ENCODE results near the gene AKIRIN1.
"Not testable (repeated sequence)": the region's sequence is repeated elsewhere in the genome, so short reads cannot be mapped to it uniquely, and the experiment has no call there.

Gene AKIRIN1, protein sequence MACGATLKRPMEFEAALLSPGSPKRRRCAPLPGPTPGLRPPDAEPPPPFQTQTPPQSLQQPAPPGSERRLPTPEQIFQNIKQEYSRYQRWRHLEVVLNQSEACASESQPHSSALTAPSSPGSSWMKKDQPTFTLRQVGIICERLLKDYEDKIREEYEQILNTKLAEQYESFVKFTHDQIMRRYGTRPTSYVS

DNA sequence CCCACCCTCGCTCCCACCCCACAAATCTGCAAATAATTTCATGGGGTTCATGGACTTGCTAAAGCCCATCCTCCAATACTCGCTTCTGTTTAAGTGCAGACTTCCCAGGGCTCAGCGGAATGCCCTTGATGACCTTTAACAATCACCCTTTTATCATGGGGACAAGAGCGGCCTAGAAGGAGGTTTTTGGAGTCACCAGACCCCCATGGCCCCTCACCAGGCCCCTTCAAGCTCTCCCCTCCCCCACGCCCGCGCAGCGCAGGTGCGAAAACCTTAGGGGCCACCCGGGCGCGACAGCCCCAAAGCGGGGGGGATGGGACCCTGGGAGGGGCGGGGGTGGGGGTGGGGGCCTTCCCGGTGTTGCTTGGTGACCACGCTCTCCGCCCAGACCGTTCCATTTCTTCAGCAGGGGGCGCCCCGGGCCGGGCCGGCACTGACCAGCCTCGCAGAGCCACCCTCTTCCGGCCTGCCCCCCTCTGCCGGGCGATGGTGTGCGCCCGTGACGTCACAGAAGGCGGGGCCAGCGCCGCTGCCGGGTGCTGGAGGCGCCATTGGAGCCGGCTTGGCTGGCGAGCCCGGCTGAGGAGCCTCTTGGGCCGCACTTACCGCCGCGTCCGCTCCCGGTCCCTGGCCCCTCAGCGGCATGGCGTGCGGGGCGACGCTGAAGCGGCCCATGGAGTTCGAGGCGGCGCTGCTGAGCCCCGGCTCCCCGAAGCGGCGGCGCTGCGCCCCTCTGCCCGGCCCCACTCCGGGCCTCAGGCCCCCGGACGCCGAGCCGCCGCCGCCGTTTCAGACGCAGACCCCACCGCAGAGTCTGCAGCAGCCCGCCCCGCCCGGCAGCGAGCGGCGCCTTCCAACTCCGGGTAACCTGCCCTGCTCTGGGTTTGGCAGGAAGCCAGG lies at the start of gene AKIRIN1:
Gene AKIRIN1, plus strand, starts transcription at position 539 of the 900 bp plus-strand sequence. Its CDS starts 105 bp downstream, at position 644.
- DNase-seq (ENCODE audit: low spot score), result peak; percentile 95

DNA sequence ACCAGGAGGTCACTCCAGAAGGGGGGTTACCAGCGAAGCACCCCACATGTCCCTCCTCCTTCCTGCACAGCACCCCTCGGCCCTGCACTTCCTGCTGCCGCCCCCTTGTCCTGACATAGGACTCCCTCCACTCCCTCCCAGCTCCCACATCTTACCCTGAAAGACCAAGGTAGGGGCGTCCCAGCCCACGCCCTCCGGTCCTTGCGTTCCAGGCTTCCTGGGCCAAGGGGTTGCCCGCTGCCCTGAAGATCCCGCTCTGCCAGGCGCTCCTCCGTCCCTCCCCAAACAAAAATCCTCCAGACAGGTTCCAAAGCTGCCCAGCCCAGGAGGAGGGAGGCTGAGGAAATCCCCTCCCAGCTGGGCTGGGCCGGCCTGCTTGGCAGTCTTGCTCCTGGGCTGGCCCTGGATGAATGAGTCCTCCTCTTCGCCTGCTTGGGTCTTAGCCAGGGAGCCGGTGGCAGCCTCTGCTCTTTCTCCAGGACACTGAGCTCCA lies 49.5 kb upstream of the AKIRIN1 start, which contains the start of gene RHBDL2:
Gene RHBDL2, minus strand, starts transcription at position 304 of the 493 bp plus-strand sequence. CDS start 22,618 bp downstream, outside the sequence.
- DNase-seq (ENCODE audit: low spot score), result no peak

DNA sequence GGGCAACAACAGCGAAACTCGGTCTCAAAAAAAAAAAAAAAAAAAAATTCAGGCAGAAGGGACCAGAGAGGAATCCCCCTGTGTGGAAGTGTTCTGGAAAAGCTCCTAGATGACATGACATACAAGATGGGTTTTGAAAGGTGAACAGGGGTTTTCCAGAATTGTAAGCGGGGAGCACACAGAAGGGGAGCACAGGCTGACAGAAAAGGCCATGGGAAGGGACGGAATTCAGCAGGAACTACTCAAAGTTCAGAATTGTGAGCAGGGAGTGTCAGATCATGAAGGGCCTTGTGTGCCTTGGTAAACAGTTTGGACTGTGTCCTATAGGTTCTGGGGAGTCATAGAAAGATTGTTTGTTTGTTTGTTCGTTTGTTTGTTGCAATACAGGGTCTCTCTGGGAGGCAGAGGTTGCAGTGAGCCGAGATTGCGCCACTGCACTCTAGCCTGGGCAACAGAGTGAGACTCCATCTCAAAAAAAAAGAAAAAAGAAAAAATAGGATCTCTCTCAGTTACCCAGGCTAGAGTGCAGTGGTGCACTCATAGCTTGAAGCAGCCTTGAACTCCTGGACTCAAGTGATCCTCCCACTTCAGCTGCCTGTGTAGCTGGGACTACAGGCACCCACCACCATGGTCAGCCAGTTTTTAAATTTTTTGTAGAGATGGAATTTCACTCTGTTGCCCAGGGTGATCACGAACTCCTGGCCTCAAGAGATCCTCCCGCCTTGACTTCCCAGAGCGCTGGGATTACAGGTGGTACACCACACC lies 48.2 kb upstream of the AKIRIN1 start:
- no peak for DNase-seq (ENCODE audit: low spot score)

DNA sequence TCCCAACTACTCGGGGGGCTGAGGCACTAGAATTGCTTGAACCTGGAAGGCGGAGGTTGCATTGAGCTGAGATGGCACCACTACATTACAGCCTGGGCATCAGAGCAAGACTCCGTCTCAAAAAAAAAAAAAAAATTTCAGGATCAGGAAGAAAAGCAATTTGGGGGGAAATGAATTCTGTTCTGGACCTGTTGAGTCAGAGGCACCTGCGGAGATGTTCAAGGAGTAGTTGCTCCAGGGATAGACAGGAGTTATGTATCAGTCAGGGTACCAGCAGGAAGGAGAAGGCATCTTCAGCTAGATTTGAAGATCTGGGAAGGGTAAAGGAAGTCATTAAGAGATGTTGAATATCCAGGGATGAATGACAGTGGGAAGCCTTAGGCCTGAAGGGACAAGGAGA lies 46.5 kb upstream of the AKIRIN1 start:
- no peak for DNase-seq (ENCODE audit: low spot score)

- no peak for DNase-seq (ENCODE audit: low spot score)
Measured at GRCh38 chr1:38950553-38950952, 40.5 kb upstream of the AKIRIN1 start.

GRCh38 chr1:38953433-38953860 lies 37.6 kb upstream of the AKIRIN1 start:
- DNase-seq (ENCODE audit: low spot score), result no peak

DNA sequence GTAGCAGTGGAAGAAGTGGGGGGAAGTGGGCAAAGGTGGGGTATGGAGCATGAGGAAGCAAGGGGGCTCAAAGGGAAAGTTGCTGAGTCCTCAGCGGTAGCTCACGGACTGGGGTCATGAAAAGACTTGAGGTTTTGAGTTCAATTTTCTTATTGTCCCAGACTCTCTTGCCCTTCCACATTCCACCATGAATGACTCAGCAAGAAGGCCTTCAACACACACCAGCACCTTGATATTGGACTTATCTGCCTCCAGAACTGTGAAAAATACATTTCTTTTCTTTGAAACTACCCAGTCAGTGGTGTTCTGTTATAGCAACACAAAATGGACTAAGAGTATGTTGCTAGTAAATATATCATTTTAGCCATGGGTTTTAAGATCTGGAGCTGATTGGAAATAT lies 32.1 kb upstream of the AKIRIN1 start:
- DNase-seq (ENCODE audit: low spot score), result no peak

DNA sequence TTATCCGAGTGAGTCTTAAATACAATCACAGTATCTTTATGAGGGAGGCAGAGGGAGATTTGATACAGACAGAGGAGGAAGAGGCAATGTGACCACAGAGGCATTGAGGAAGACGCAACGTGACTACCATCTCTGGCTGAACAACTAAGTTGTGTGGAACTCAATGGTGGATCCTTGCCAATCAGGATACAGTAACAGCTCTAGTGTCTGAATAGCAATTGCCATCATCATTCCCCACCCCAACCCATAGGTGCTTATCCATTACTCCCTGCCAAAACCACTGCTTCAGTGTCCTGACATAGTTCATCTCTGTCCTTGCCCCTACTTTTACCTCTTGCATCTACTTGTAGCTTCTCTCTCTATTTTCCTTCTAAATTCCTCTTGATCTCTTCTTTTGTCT lies 29.0 kb upstream of the AKIRIN1 start:
- peak; percentile 27 for DNase-seq (ENCODE audit: low spot score)

DNA sequence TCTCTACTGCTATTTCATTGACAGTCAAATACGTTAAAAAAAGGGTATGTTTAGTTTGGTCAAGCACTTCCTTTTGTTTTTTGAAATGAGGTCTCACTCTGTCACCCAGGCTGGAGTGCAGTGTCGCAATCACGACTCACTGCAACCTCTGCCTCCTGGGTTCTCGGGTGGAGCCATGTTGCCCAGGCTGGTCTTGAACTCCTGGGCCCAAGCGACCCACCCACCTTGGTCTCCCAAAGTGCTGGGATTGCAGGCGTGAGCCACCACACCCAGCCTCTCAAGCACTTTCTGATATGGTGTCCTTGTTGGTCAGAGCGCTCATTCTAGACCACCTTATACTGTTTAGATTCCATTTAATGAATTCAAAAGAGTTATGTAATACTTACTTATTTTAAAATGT lies 28.5 kb upstream of the AKIRIN1 start:
- DNase-seq (ENCODE audit: low spot score), result no peak

GRCh38 chr1:38964140-38964548 lies 26.9 kb upstream of the AKIRIN1 start:
- DNase-seq (ENCODE audit: low spot score), result no peak

GRCh38 chr1:38973145-38973544 lies 17.9 kb upstream of the AKIRIN1 start:
- DNase-seq (ENCODE audit: low spot score), result not testable (repeated sequence)

- DNase-seq (ENCODE audit: low spot score), result no peak
Measured at GRCh38 chr1:38973659-38974437, 17.2 kb upstream of the AKIRIN1 start.

DNA sequence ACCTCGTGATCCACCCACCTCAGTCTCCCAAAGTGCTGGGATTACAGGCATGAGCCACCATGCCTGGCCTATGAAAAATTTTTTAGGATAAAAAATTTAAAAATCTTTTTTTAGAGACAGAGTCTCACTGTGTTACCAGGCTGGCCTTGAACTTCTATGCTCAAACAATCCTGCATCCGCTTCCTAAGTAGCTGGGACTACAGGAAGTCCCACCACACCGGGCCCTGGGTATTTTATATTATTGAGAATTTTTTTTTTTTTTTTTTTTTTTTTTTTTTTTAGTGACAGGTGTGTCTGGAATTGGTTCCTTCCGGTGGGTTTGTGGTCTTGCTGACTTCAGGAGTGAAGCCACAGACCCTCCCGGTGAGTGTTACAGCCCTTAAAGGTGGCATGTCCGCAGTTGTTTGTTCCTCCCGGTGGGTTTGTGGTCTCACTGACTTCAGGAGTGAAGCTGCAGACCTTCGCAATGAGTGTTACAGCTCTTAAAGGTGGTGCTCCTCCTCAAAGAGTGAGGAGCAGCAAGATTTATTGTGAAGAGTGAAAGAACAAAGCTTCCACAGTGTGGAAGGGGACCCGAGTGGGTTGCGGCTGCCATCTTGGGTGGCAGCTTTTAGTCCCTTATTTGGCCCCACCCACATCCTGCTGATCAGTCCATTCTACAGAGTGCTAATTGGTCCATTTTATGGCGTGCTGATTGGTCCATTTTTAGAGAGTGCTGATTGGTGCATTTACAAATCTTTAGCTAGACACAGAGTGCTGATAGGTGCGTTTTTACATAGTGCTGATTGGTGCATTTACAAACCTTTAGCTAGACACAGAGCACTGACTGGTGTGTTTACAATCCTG lies 13.5 kb upstream of the AKIRIN1 start:
- DNase-seq (ENCODE audit: low spot score), result not testable (repeated sequence)

- DNase-seq (ENCODE audit: low spot score), result not testable (repeated sequence)
Measured at GRCh38 chr1:38978245-38978542, 12.9 kb upstream of the AKIRIN1 start.

GRCh38 chr1:38979380-38979779 lies 11.7 kb upstream of the AKIRIN1 start:
- not testable (repeated sequence) for DNase-seq (ENCODE audit: low spot score)

- DNase-seq (ENCODE audit: low spot score), result no peak
Measured at GRCh38 chr1:38989979-38990378, 1.1 kb upstream of the AKIRIN1 start.

GRCh38 chr1:38990386-38990737 lies 714 bp upstream of the AKIRIN1 start:
- DNase-seq (ENCODE audit: low spot score), result no peak

GRCh38 chr1:38991638-38992411 lies 749 bp downstream of the AKIRIN1 start:
- DNase-seq (ENCODE audit: low spot score), result peak; percentile 54

DNA sequence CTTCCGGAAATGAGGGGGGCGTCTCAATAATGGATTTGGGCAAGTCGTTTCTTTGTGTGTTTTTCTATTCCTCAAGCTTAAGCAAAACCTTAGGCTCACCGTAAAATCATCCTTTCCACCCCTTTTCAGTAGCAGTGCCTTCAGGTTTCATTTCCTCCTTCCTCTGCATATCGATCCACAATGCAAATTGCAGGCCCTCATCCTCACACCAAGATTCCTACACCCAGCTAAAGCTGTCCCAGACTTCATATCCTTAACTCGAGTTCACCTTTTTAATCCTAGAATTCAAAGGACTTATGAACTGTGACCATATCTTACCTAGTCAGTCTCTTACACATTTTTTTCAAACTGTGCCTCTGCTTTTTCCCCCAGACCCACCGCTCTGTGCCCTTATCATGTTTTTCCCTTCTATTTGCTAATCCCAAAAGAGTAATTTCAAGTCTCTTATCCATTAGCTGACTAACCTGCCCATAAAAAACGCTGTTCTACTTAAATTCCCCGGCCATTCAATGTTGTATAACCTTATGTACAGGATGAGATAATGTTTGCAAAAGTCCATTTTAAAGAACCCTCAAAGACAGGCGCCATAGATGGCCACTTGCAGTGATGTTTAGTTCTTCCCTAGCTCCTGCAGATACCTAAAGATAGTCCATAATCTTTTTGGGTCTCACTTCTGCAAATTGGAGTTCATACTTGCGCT lies 1.5 kb downstream of the AKIRIN1 start:
- no peak for DNase-seq (ENCODE audit: low spot score)

Measured in RKO (cell line).